ENCODE results near the gene CMYA5.

The CMYA5 gene

DNA sequence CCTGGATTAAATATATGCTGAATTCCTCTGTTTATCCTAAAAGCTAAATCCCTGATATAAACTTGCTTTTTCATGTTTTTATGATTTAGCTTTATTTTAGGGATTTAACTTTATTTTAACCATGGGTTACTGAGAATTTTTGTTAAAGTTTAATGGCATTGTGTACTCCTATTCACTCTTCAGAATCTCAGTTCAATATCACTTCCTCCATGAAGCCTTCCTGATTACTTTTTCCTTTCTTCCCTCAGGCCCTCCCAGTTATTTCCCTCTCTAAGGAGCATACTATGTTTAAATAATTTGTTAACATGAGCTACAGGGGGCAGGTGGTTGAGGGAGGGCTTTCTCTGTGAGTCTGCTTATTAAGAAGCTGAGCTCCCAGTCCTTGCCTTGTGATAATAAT is 151.5 kb downstream of the CMYA5 start:
- Histone ChIP-seq H3K27ac (ENCODE audit: poor library complexity, severe bottlenecking) (no peak overlapping the region), H3K36me3 (ENCODE audit: low read depth) (no peaks in the 10 kb centered on the region), H3K4me1 (ENCODE audit: insufficient read depth, poor library complexity, severe bottlenecking) (peaks cover 9% of the 10 kb centered on the region), H3K4me3 (ENCODE audit: severe bottlenecking) (no peak overlapping the region), H3K27me3 (ENCODE audit: insufficient read depth, poor library complexity, severe bottlenecking) (no peaks in the 10 kb centered on the region), H3K9me3 (ENCODE audit: severe bottlenecking) (no peaks in the 10 kb centered on the region)
- TF ChIP-seq, protein P1, sequence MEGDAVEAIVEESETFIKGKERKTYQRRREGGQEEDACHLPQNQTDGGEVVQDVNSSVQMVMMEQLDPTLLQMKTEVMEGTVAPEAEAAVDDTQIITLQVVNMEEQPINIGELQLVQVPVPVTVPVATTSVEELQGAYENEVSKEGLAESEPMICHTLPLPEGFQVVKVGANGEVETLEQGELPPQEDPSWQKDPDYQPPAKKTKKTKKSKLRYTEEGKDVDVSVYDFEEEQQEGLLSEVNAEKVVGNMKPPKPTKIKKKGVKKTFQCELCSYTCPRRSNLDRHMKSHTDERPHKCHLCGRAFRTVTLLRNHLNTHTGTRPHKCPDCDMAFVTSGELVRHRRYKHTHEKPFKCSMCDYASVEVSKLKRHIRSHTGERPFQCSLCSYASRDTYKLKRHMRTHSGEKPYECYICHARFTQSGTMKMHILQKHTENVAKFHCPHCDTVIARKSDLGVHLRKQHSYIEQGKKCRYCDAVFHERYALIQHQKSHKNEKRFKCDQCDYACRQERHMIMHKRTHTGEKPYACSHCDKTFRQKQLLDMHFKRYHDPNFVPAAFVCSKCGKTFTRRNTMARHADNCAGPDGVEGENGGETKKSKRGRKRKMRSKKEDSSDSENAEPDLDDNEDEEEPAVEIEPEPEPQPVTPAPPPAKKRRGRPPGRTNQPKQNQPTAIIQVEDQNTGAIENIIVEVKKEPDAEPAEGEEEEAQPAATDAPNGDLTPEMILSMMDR (IDR thresholded peaks at IDR 0.05; ENCODE audit: poor library complexity, severe bottlenecking) = no peak
- no peak for ATAC-seq (ENCODE audit: low read depth)
- DNase-seq (ENCODE audit: low spot score) = no peak

DNA sequence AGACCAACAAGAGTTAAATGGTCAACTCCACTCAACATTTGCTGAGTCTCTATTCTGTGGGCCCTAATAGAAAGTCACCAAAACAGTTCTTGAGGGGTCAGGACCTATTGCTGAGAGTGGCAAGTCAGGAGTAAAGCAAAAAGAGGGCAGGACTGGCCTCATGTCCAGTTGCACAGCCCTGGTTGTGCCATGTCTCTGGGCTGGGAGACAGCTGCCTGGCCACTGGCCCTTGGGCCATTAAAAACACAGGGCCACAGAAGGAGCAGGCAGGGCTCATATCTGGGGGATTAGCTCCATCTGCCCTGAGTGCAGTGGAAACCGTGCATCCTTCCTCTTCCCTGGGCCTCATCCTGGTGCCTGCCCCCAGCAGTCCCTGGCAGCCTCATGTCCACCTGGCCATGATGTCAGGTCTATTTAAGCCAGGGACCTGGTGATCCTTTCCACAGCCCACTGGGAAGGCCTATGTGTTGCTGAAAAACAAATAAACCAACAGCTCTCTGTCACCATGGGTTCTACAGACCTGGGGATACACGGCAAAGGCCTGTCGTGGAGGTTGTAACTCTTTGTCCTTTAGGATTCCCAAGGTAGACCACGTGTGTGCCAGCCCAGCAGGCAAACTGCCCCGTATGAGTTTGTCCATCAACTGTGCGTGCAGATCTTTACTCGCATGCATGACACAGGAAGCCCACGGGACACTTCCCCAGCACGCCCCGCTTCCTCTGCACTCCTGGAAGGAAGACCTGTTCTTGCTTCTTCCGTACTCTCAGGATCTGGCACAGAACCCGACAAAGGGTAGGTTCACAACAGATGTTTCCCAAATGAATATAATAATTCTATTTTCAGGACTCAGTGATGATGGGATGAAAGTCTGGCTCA is 152.6 kb downstream of the CMYA5 start:
- H3K9me3 ChIP-seq (ENCODE audit: severe bottlenecking) = no peaks in the 10 kb centered on the region
- TF ChIP-seq, protein P1 (IDR thresholded peaks at IDR 0.05; ENCODE audit: poor library complexity, severe bottlenecking) = no peak
- ATAC-seq (ENCODE audit: low read depth) (no peak), DNase-seq (ENCODE audit: low spot score) (no peak)
- peaks cover 9% of the 10 kb centered on the region for H3K4me1 ChIP-seq (ENCODE audit: insufficient read depth, poor library complexity, severe bottlenecking)
- no peaks in the 10 kb centered on the region for H3K36me3 ChIP-seq (ENCODE audit: low read depth)
- no peaks in the 10 kb centered on the region for H3K27me3 ChIP-seq (ENCODE audit: insufficient read depth, poor library complexity, severe bottlenecking)
- no peak overlapping the region for H3K27ac ChIP-seq (ENCODE audit: poor library complexity, severe bottlenecking)
- no peak overlapping the region for H3K4me3 ChIP-seq (ENCODE audit: severe bottlenecking)

DNA sequence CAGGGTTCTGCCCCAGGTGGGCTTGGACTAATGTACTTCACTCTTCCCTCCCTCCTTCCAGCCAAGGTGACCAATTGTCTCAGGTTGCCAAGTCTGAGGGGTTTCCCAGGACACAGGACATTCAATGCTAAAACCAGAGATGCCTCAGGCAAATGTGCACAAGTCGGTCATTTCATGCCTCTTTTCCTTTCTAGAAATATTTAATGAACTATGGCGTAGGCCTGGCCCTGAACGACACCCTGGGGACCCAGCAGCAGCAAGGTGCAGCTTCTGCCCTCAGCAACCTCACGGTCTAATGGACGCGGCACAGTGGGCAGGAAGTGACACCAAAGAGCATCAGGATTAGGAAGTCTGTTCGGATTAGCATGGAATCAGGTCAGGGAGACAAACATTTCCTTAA is 153.4 kb downstream of the CMYA5 start:
- H3K27ac ChIP-seq (ENCODE audit: poor library complexity, severe bottlenecking) = no peak overlapping the region
- H3K27me3 ChIP-seq (ENCODE audit: insufficient read depth, poor library complexity, severe bottlenecking) = no peaks in the 10 kb centered on the region
- H3K9me3 ChIP-seq (ENCODE audit: severe bottlenecking) = no peaks in the 10 kb centered on the region
- H3K36me3 ChIP-seq (ENCODE audit: low read depth) = no peaks in the 10 kb centered on the region
- TF ChIP-seq, protein P1 (IDR thresholded peaks at IDR 0.05; ENCODE audit: poor library complexity, severe bottlenecking) = no peak
- no peak for DNase-seq (ENCODE audit: low spot score)
- no peak for ATAC-seq (ENCODE audit: low read depth)
- H3K4me3 ChIP-seq (ENCODE audit: severe bottlenecking) = no peak overlapping the region
- H3K4me1 ChIP-seq (ENCODE audit: insufficient read depth, poor library complexity, severe bottlenecking) = peaks cover 9% of the 10 kb centered on the region

DNA sequence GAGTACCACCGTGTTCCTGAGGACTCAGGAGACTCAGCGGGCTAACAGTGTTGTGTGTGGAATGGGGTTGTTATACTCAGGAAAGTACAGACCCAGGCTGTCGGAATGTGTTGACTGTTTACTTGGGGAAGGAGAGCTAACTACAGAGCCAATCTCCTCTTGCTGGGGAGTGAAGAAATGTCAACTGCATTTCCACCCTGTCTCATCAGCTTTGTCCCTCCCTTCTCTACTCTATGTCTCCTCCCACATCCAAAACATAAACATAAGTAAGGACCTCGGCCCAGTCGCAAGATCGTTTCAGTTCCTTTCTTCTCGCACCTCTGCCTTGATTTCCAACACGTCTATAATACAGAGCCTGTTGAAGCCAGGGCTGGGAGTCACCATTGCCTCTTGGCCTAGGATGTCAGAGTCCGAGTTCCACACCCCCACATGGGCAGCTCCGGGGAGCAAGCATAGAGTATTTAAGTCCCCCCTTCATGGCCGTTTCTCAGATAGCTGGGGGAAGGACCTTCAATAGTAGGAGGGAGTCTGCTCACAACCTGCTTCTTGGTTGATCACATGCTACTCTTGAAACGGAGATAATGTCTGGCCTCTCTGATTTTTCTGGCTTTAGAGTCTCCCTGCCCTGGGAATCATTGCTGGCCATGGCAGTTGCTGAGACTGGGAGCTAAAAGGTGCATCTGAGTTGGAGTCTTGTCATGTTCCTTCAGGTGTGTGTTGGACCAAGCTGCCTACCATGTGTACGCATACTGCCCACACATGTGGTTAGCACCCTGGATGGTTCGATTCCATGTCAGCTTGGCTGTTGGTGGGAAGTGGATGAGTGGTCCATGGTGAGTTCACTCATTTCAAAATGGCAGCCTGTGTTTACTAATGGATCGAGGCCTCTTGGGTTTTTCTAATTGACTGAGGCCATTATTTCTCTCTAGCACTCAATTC is 154.1 kb downstream of the CMYA5 start:
- TF ChIP-seq, protein P1 (IDR thresholded peaks at IDR 0.05; ENCODE audit: poor library complexity, severe bottlenecking) = no peak
- no peak for ATAC-seq (ENCODE audit: low read depth)
- Histone ChIP-seq H3K9me3 (ENCODE audit: severe bottlenecking) (no peaks in the 10 kb centered on the region), H3K27ac (ENCODE audit: poor library complexity, severe bottlenecking) (no peak overlapping the region), H3K36me3 (ENCODE audit: low read depth) (no peaks in the 10 kb centered on the region), H3K4me3 (ENCODE audit: severe bottlenecking) (no peak overlapping the region), H3K27me3 (ENCODE audit: insufficient read depth, poor library complexity, severe bottlenecking) (no peaks in the 10 kb centered on the region), H3K4me1 (ENCODE audit: insufficient read depth, poor library complexity, severe bottlenecking) (peaks cover 9% of the 10 kb centered on the region)
- no peak for DNase-seq (ENCODE audit: low spot score)
